NT2/D1 (cell line): Measurements from ENCODE around the gene PSMA7.

Experiments used
- SUZ12 ChIP-seq: IDR thresholded peaks from 2 replicates; pipeline ENCODE4 v1.6.1; 2011; ENCODE audit not compliant: insufficient read length, insufficient read depth; ENCODE audit errors: extremely low read depth
- YY1 ChIP-seq: IDR thresholded peaks from 2 replicates; pipeline ENCODE4 v1.6.1; 2011; ENCODE audit not compliant: insufficient read length, insufficient read depth
- ZNF274 ChIP-seq: IDR thresholded peaks from 2 replicates; pipeline ENCODE4 v1.6.1; 2011; ENCODE audit warnings: mild to moderate bottlenecking, low read depth, low read length

DNA sequence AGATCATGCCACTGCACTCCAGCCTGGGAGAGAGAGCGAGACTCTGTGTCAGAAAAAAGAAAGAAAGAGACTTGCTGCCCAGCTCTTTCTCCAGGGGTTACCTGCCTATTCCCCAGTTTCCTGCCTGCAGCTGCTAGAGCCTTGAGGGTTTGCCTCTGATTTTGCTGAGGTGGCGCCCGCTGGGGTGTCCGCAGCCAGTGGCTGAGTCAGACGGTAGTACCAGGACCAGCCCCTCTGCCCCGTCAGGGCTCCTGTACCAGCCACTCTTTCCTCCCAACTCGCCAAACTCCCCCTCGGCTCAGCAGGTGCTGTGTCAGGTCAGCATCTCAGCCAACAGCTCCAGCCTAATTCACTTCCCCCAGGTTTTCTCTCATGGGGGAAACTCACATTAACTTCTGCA lies 28.3 kb downstream of the PSMA7 start:
- TF ChIP-seq ZNF274 (no peak), YY1 (no peak), SUZ12 (no peak)
